ENCODE results near the gene RB1.

The RB1 gene

DNA sequence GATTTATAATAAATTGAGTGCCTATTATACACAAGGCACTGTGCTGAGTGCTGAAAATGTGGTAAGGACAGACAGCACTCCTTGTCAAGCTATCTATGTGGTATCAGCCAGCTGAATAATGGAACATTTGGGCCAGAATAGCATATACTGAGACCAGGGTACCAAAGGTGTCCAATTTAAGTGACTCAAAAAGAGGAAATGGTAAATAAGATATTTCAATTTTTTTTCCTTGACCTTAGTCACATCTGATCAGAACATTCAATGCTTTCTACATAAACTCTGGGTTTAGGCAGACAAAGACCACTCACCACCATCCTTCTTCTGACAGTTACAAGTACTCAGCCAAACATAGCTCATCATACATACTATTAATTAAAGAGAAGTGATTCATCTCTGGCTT lies 186.1 kb downstream of the RB1 start:
- DNase-seq (ENCODE audit: low spot score) = no peak

DNA sequence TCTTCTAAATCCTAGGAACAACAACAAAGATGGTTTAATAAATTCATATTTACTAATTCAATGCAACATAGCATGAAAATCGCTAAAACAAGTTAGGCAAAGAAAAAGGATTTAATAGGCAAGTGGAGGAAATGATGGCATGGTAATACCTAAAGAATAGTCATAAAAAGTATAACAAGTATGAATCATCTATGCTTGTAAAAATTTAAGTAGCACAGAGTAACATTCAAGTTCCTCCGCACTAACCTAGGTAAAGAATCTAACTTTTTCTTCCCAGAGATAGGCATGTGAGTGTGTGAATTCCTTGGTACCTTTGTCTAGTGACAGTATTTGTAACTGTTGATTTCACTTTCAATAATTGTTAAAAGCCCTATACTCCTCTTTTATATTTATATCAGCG lies 186.7 kb downstream of the RB1 start:
- no peak for DNase-seq (ENCODE audit: low spot score)
- TF ChIP-seq, protein P1, sequence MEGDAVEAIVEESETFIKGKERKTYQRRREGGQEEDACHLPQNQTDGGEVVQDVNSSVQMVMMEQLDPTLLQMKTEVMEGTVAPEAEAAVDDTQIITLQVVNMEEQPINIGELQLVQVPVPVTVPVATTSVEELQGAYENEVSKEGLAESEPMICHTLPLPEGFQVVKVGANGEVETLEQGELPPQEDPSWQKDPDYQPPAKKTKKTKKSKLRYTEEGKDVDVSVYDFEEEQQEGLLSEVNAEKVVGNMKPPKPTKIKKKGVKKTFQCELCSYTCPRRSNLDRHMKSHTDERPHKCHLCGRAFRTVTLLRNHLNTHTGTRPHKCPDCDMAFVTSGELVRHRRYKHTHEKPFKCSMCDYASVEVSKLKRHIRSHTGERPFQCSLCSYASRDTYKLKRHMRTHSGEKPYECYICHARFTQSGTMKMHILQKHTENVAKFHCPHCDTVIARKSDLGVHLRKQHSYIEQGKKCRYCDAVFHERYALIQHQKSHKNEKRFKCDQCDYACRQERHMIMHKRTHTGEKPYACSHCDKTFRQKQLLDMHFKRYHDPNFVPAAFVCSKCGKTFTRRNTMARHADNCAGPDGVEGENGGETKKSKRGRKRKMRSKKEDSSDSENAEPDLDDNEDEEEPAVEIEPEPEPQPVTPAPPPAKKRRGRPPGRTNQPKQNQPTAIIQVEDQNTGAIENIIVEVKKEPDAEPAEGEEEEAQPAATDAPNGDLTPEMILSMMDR (IDR thresholded peaks at IDR 0.05; ENCODE audit: extremely low read depth, missing control alignments) = no peak

More for the DNA sequence above, 186.1 kb downstream of the RB1 start:
- TF ChIP-seq, protein P1 (IDR thresholded peaks at IDR 0.05; ENCODE audit: extremely low read depth, missing control alignments) = no peak

DNA sequence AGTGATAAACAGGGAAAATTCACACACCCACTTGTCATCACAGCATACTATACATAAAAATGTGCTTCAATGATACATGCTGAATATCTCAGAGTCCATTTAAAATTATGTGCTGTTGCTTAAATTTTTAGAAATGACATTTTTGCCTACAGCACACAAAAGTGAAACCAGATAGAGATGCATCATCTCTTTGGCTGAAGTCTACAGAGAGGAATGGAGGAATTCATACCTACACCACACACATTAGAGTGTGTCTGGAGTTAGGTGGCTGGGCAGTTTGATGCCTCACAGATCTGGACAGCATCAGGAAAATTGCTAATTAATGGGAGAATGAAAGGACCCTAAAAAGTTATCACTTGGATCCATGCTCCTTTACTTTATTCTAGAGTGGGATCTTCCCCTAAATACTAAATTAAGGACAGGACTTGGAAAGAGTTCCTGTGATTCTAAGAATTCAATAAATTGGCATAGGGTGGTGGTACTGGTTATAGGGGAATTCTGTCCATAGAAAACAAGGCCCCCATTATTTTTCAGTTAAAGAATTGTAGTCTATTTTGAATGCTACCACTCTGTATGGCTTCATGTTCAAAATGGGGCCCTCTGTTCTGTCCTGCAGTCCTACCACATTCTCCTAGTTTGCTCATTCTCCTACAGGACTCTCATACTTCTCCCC lies 188.0 kb downstream of the RB1 start:
- no peak for DNase-seq (ENCODE audit: low spot score)
- TF ChIP-seq, protein P1 (IDR thresholded peaks at IDR 0.05; ENCODE audit: extremely low read depth, missing control alignments) = no peak

DNA sequence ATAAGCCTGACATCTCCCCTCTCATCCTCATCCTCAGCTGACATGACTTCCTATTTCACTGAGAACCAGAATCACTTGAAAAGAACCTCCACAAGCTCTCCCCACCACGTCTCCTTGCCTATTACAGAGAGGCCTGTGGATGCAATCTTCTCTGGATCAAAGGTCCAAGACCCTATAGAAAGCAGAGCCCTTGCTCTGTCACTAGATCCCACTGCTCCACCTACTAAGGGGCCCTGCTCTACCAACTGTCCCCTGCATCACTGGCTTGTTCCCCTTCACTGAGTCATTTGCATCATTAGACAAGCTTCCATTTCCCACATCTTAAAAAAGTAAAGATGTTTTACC lies 188.5 kb downstream of the RB1 start:
- DNase-seq (ENCODE audit: low spot score) = no peak
- TF ChIP-seq, protein P1 (IDR thresholded peaks at IDR 0.05; ENCODE audit: extremely low read depth, missing control alignments) = no peak

DNA sequence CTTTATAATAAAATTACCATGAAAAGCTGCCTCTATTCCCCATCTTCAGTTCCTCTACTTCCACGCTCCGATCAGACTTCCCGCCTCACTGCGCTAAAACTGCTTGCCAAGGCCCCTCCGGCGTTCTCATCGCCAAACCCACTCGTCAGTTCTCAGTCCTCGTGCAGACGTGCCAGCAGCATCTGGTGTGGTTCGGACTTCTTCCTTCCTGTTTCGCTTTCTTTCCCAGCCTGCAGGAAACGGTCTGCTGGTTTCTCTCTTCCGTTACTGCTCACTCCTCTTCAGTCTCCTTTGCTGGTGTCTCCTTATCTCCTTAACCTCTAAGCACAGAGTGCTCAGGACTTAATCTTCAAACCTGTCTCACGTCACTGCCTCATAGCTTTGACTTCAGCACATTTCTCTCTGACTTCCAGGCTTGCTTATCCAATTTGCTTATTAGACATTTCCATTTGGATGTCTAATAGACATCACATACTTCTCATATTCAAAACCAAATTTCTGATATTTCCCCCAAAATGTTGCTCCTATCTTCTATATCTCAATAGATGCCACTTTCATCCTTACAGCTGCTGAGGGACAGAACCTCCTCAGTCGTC lies 189.0 kb downstream of the RB1 start:
- TF ChIP-seq, protein P1 (IDR thresholded peaks at IDR 0.05; ENCODE audit: extremely low read depth, missing control alignments) = no peak
- DNase-seq (ENCODE audit: low spot score) = peak; percentile 52

DNA sequence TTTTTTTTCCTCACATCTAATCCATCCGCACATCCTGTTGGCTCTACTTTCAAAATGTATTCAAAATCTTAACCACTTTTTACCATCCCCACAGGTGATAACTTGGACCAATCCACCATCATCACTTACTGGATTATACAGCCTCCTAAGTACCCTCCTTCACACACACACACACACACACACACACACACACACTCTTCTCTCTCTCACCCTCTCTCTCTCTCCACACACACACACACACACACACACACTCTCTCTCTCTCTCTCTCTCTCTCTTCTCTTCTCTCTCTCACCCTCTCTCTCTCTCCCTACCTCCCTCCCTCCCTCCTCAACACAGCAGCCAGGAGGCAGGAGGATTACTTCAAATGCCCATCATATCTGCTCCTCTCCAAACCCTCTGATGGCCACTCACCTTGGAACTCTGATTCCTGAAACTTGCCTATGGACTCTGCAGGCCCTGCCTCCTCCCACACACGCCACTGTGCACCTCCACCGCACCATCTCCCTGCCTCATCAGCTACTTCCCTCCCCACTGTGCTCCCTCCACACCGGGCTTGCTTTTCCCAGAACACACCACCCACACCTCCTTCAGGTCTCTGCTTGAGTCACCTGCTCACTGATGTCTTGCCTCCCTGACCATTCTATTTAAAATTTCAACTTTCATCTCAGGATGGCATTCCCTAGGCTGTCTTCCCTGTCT lies 189.7 kb downstream of the RB1 start:
- TF ChIP-seq, protein P1 (IDR thresholded peaks at IDR 0.05; ENCODE audit: extremely low read depth, missing control alignments) = no peak
- DNase-seq (ENCODE audit: low spot score) = no peak

DNA sequence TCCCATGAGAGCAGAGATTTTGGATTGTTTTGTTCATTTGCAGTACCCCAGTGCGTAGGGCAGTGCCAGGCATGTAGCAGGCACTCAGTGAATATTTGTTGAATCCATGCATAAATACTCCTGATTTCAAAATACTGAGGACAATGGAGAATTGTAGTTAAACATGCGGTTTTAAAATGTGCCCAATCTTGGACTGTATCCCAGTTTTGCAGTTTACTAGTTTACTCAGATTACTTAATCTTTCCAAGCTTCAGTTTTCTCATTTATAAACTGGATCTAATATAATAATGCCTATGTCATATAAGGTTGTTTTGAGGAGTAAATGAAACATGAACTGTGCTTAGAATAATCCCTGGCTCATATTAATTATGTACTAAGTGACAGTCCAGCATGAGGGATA lies 190.3 kb downstream of the RB1 start:
- DNase-seq (ENCODE audit: low spot score) = no peak
- TF ChIP-seq, protein P1 (IDR thresholded peaks at IDR 0.05; ENCODE audit: extremely low read depth, missing control alignments) = no peak
